Osteocyte (in vitro differentiated cells): ENCODE measurements around the gene IDH2. TPM values are rescaled to one million over a fixed set of nuclear protein-coding genes. Genes with fewer than 3 reads are reported as not detected.

Experiments
- DNase-seq: peaks from one replicate; pipeline ENCODE4 v3.0.0; 2021; ENCODE audit warnings: mixed read lengths; ENCODE audit not compliant: unreplicated experiment; ENCODE audit errors: extremely low spot score
- H3K27ac Mint-ChIP-seq: one replicate; pipeline ENCODE4 v1.8.0; 2021; ENCODE audit warnings: mild to moderate bottlenecking, mixed read lengths; ENCODE audit not compliant: unreplicated experiment
- H3K27me3 Mint-ChIP-seq: one replicate; pipeline ENCODE4 v1.8.0; 2021; ENCODE audit warnings: mixed read lengths; ENCODE audit not compliant: unreplicated experiment
- H3K36me3 Mint-ChIP-seq: one replicate; pipeline ENCODE4 v1.8.0; 2021; ENCODE audit warnings: mixed read lengths; ENCODE audit not compliant: unreplicated experiment
- H3K4me1 Mint-ChIP-seq: one replicate; pipeline ENCODE4 v1.8.0; 2021; ENCODE audit warnings: mixed read lengths; ENCODE audit not compliant: unreplicated experiment
- H3K4me3 Mint-ChIP-seq: one replicate; pipeline ENCODE4 v1.8.0; 2021; ENCODE audit warnings: mild to moderate bottlenecking, moderate library complexity, mixed read lengths; ENCODE audit not compliant: unreplicated experiment
- H3K9me3 Mint-ChIP-seq: one replicate; pipeline ENCODE4 v1.8.0; 2021; ENCODE audit warnings: mixed read lengths; ENCODE audit not compliant: unreplicated experiment
- CTCF ChIP-seq: fragments of 200-600 bp; sonication (generic); IDR thresholded peaks from 2 replicates; pipeline ENCODE4 v1.5.0; 2021; ENCODE audit warnings: antibody characterized with exemption, mild to moderate bottlenecking, moderate library complexity
- total RNA-seq: library from RNA; stranded (reverse); gene quantifications from 2 replicates; pipeline ENCODE4 v1.2.1, GENCODE V29; 2021

The IDH2 gene
- total RNA-seq, 1 donor from 2014 or later, result 93.0 TPM

GRCh38 chr15:90104551-90104950 is 2.3 kb upstream of the IDH2 start:
- Mint-ChIP-seq H3K27me3 (no peaks in the 10 kb centered on the region), H3K27ac (no peak overlapping the region), H3K36me3 (no peaks in the 10 kb centered on the region), H3K4me1 (peaks cover 41% of the 10 kb centered on the region), H3K9me3 (no peaks in the 10 kb centered on the region), H3K4me3 (no peak overlapping the region)
- no peak for DNase-seq
- TF ChIP-seq CTCF, result no peak

GRCh38 chr15:90103701-90104329 is 1.5 kb upstream of the IDH2 start:
- H3K4me1 Mint-ChIP-seq, result peaks cover 48% of the 10 kb centered on the region
- H3K4me3 Mint-ChIP-seq, result peak overlapping the region; percentile 32
- H3K36me3 Mint-ChIP-seq, result no peaks in the 10 kb centered on the region
- H3K9me3 Mint-ChIP-seq, result no peaks in the 10 kb centered on the region
- no peak for TF ChIP-seq CTCF
- no peaks in the 10 kb centered on the region for H3K27me3 Mint-ChIP-seq
- no peak overlapping the region for H3K27ac Mint-ChIP-seq
- DNase-seq, result no peak

GRCh38 chr15:90101130-90101968 is 919 bp downstream of the IDH2 start:
- no peaks in the 10 kb centered on the region for H3K36me3 Mint-ChIP-seq
- H3K9me3 Mint-ChIP-seq, result no peaks in the 10 kb centered on the region
- no peaks in the 10 kb centered on the region for H3K27me3 Mint-ChIP-seq
- H3K27ac Mint-ChIP-seq, result peak overlapping the region; percentile 90
- no peak for TF ChIP-seq CTCF
- peaks cover 60% of the 10 kb centered on the region for H3K4me1 Mint-ChIP-seq
- no peak for DNase-seq
- peak overlapping the region; percentile 80 for H3K4me3 Mint-ChIP-seq

GRCh38 chr15:90099868-90100831 is 2.1 kb downstream of the IDH2 start:
- peak overlapping the region; percentile 80 for H3K4me3 Mint-ChIP-seq
- no peak for TF ChIP-seq CTCF
- peak overlapping the region; percentile 90 for H3K27ac Mint-ChIP-seq
- peaks cover 3% of the 10 kb centered on the region for H3K36me3 Mint-ChIP-seq
- no peaks in the 10 kb centered on the region for H3K9me3 Mint-ChIP-seq
- no peak for DNase-seq
- H3K27me3 Mint-ChIP-seq, result no peaks in the 10 kb centered on the region
- H3K4me1 Mint-ChIP-seq, result peaks cover 65% of the 10 kb centered on the region
